Subcutaneous abdominal adipose tissue (tissue), 5 donors: ENCODE data around the gene LAMB1.
"Not testable (repeated sequence)": the region's sequence is repeated elsewhere in the genome, so short reads cannot be mapped to it uniquely, and the experiment has no call there.

ENCODE experiments used
- H3K27ac ChIP-seq: one replicate; pipeline ENCODE4 v1.7.0; 2013; ENCODE audit warnings: low read depth, mild to moderate bottlenecking, inconsistent platforms, low read length, moderate library complexity
- H3K27me3 ChIP-seq, 5 donors: one replicate each; pipeline ENCODE4 v1.7.0; 2013; ENCODE audit warnings: low read length in 5 of 5, inconsistent platforms in 1 of 5; ENCODE audit not compliant: control insufficient read depth in 5 of 5, insufficient read depth in 4 of 5
- H3K36me3 ChIP-seq, 5 donors: one replicate each; pipeline ENCODE4 v1.7.0; 2013; ENCODE audit warnings: low read length in 5 of 5; ENCODE audit not compliant: control insufficient read depth in 5 of 5, insufficient read depth in 5 of 5
- H3K4me1 ChIP-seq, 5 donors: one replicate each; pipeline ENCODE4 v1.7.0; 2013; ENCODE audit warnings: low read length in 5 of 5, mild to moderate bottlenecking in 3 of 5, moderate library complexity in 1 of 5; ENCODE audit not compliant: control insufficient read depth in 5 of 5, insufficient read depth in 5 of 5
- H3K4me3 ChIP-seq, 5 donors: one replicate each; pipeline ENCODE4 v1.7.0; 2013; ENCODE audit warnings: low read length in 5 of 5, low read depth in 1 of 5
- H3K9ac ChIP-seq, 5 donors: one replicate each; pipeline ENCODE4 v1.7.0; 2013; ENCODE audit warnings: low read length in 5 of 5, mild to moderate bottlenecking in 4 of 5, moderate library complexity in 3 of 5
- H3K9me3 ChIP-seq, 5 donors: one replicate each; pipeline ENCODE4 v1.7.0; 2013; ENCODE audit warnings: low read length in 5 of 5; ENCODE audit not compliant: control insufficient read depth in 5 of 5
- donor health status: healthy.
- donor health status: healthy.
- donor health status: healthy.
- donor health status: healthy.
- donor health status: healthy.

LAMB1 gene

DNA sequence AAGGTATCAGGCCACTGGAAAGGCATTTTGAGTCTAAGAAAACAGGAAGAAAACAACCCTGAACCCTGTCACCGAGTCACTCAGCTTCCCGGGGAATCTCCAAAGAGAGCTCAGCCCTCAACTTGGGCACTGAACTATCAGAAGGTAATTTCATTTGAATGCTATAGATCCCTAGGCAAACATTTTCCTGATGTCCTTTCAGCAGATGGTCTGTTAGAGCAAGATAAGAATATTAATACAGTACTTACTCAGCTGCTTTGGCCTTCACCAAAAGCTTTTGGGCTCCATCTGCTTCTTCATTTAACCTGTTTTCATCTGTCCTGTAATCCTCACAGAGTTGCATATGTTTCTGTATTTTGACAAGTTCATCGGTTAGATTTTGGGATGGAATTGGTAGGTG lies 34.2 kb upstream of the LAMB1 start:
- peaks cover 0 to 6% (median 3%) of the 10 kb centered on the region in 5 donors for H3K4me1 ChIP-seq
- no peak overlapping the region for H3K4me3 ChIP-seq
- no peaks in the 10 kb centered on the region for H3K36me3 ChIP-seq
- no peak overlapping the region for H3K9ac ChIP-seq
- H3K27me3 ChIP-seq, result no peaks in the 10 kb centered on the region
- no peak overlapping the region for H3K27ac ChIP-seq
- no peaks in the 10 kb centered on the region for H3K9me3 ChIP-seq

DNA sequence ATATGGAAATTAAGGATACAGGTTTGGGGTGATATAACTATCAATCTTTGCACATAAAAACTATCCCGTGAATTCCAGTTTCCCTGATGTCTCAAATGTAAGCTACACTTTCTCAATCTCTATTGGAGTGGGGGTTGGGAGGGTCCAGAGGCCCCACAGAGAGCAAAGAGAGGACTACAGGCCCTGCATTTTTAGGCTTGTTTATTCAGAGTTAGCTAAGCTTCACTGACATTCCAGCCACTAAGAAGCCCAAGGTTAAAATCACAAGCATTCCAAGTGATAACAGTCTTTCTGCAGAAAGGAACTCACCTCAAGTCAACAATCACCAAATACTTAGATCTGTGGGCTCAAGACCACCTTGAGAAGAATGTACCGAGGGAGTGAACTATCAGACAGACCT lies 31.6 kb upstream of the LAMB1 start:
- no peaks in the 10 kb centered on the region for H3K27me3 ChIP-seq

DNA sequence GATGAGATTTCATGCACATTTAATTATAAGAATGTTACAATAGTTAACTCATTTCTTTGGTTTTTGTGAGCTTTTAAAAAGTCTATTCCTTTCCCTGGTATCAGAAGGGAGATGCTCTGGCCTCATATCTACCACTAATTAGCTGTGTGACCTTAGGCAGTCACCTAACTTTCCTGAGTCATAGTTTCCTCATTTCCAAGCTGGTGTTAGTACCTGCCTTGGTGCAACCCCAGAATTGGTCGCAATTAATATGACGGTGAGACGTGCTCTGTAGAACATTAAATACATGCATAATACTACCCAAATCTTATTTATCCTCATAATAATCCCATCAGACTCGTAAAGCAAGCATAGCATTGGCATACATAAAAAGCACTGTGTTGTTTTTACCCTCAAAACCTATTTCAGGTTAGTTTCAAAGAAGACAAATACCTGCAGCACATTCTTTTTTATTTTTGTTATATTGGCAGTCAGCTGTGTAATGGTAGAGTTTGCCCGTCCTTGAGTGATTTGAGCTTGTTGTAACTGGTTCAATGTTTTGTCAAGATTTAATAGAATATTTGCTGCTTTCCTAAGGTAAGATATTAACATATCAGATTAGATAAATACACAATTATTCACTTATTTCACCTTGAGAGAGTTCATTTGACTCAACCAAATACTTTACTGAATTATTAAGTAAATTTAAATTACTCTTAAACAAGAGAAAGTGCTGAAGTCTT lies 31.0 kb upstream of the LAMB1 start:
- H3K27me3 ChIP-seq, result no peaks in the 10 kb centered on the region
- H3K27ac ChIP-seq, result no peak overlapping the region
- no peak overlapping the region for H3K4me3 ChIP-seq

More for the DNA sequence above, 31.6 kb upstream of the LAMB1 start:
- no peak overlapping the region for H3K4me3 ChIP-seq
- no peaks in the 10 kb centered on the region for H3K36me3 ChIP-seq
- H3K4me1 ChIP-seq, result peaks cover 0 to 6% (median 3%) of the 10 kb centered on the region in 5 donors
- no peak overlapping the region for H3K9ac ChIP-seq
- no peaks in the 10 kb centered on the region for H3K9me3 ChIP-seq
- no peak overlapping the region for H3K27ac ChIP-seq

DNA sequence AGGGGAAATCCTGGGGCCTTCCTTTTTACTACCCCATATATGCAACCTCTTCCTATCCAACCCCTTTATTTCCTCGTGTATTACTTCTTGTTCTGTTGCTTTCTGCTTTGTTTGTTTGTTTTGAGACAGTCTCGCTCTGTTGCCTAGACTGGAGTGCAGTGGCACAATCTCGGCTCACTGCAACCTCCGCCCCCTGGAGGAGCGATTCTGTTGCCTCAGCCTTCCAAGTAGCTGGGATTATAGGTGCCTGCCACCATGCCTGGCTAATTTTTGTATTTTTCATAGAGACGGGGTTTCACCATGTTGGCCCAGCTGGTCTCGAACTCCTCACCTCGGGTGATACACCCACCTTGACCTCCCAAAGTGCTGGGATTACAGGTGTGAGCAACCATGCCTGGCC lies 30.3 kb upstream of the LAMB1 start:
- not testable (repeated sequence) for H3K27me3 ChIP-seq, H3K9ac ChIP-seq, H3K9me3 ChIP-seq, H3K4me3 ChIP-seq, H3K27ac ChIP-seq, H3K36me3 ChIP-seq, H3K4me1 ChIP-seq

More for the DNA sequence above, 31.0 kb upstream of the LAMB1 start:
- H3K9me3 ChIP-seq, result no peaks in the 10 kb centered on the region
- H3K4me1 ChIP-seq, result peaks cover 0 to 3% (median 2%) of the 10 kb centered on the region in 5 donors
- no peak overlapping the region for H3K9ac ChIP-seq
- H3K36me3 ChIP-seq, result no peaks in the 10 kb centered on the region

DNA sequence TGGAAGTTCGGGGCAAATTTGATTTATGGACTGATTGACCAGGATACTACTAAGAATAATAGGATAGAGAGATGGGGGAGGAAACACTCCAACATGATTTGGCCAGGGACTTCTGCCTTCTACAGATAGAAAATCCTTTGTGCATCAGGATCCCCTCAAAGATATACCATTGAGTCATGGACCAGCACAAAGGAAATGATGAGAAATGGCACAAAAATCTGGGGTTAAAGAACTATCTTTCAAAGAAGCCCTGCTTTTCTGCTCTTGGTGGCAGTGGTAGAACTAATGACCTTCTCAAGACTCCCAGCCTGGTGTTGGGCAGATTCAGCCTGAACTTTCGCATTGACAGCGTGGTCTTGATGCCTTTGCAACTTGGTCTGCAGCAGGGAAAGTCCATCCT lies 27.6 kb upstream of the LAMB1 start:
- Histone ChIP-seq H3K27ac (no peak overlapping the region), H3K4me1 (no peaks in the 10 kb centered on the region), H3K9me3 (no peaks in the 10 kb centered on the region), H3K36me3 (no peaks in the 10 kb centered on the region), H3K27me3 (no peaks in the 10 kb centered on the region), H3K9ac (no peak overlapping the region), H3K4me3 (no peak overlapping the region)

DNA sequence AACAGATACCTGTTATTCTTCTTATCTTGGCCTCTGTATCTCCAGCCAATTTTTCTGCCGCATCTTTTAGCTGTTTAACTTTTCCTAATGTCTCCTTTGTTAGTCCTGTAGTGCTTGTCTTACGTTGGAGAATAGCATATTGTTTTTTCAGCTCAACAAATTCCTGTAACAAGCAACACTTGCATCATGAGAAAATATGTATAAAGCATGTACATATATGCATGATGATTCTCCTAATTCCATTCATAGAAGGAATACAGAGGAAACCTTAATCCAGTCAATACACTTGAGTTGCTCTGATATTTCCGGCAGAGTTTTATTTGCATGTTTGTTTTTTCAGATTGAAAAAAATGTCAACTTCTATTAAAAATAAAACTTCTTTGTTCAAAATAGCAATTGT lies 26.1 kb upstream of the LAMB1 start:
- H3K9me3 ChIP-seq, result no peaks in the 10 kb centered on the region
- H3K4me1 ChIP-seq, result no peaks in the 10 kb centered on the region

DNA sequence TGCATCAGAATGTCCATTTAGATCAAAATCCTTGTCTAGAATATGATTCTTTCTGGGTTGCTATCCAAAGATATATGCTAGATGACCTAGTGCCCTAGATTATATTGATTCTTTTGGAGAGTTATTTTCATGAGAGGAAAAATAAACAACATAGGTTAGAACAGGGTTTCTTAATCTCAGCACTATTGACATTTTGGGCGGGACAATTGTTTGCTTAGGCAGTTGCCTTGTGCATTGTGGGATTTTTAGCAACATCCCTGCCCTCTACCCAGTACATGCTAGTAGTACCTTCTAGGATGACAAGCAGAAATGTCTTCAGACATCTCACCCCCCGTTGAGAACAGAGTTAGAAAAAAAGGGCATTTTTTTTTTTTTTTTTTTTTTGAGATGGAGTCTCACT lies 25.1 kb upstream of the LAMB1 start:
- Histone ChIP-seq H3K4me1 (no peaks in the 10 kb centered on the region), H3K4me3 (no peak overlapping the region), H3K36me3 (no peaks in the 10 kb centered on the region), H3K27me3 (no peaks in the 10 kb centered on the region), H3K27ac (no peak overlapping the region), H3K9me3 (no peaks in the 10 kb centered on the region), H3K9ac (no peak overlapping the region)

More for the DNA sequence above, 26.1 kb upstream of the LAMB1 start:
- Histone ChIP-seq H3K36me3 (no peaks in the 10 kb centered on the region), H3K4me3 (no peak overlapping the region), H3K27me3 (no peaks in the 10 kb centered on the region), H3K9ac (no peak overlapping the region), H3K27ac (no peak overlapping the region)

DNA sequence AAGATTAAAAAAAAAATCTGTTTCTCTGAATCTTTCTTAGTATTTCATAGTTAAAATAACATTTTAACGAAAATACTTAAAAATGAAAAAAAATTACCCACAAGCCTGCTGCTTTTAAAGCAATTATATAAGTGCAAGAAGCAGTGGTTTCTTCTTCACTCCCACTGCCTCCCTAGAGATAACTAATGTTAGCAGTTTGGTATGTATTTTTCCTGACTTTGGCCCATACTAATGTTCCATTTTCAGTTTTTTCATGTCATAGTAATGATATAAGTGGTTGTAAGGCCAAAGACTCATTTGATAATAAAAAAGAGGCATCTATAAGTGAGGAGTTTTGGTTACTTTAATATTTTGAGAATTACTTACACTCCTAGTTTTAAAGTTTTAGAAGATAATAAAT lies 24.3 kb upstream of the LAMB1 start:
- Histone ChIP-seq H3K36me3 (no peaks in the 10 kb centered on the region), H3K9me3 (no peaks in the 10 kb centered on the region), H3K27ac (no peak overlapping the region), H3K27me3 (no peaks in the 10 kb centered on the region), H3K4me3 (no peak overlapping the region), H3K4me1 (no peaks in the 10 kb centered on the region), H3K9ac (no peak overlapping the region)

DNA sequence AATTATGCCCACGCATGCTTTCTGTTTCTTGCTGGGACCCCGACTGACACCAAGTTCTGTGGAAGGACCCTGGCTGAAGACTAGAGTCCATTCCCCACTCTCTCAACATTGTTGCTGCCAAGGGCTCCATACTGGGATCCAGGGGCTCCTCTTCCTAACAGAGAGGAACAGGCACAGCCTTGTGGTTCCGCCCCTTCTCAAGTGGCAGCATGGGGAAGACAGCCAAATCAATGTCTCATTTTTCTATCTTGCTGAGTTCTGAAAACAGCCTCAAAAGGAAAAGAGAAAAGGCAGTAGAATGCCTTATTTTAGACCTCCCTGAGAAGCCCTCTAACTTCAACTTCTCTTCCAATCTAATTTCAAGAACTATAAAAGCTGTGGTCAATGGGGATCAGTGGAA lies 23.7 kb upstream of the LAMB1 start:
- Histone ChIP-seq H3K27ac (no peak overlapping the region), H3K9ac (no peak overlapping the region), H3K9me3 (no peaks in the 10 kb centered on the region)

DNA sequence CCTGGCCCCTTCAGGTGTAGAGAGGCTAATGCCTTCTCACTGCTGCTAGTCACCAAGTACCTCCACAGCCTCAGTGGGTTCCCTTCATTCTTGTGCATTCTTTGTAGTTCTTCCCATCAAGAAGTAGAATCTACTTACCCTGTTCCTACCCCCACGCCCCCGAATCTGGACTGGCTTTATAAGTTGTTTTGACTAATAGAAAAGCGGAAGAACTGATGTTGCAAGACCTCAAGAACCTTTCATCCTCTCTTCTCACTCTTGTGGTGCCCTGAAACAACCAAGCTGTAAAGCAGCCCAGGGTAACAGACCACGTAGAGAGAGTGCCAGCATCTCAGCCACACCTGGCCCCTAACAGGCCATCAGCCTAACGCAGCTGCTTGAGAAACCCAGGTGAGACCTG lies 23.2 kb upstream of the LAMB1 start:
- Histone ChIP-seq H3K27ac (no peak overlapping the region), H3K4me1 (no peaks in the 10 kb centered on the region), H3K9me3 (no peaks in the 10 kb centered on the region), H3K36me3 (no peaks in the 10 kb centered on the region), H3K4me3 (no peak overlapping the region), H3K9ac (no peak overlapping the region), H3K27me3 (no peaks in the 10 kb centered on the region)

More for the DNA sequence above, 23.7 kb upstream of the LAMB1 start:
- H3K4me1 ChIP-seq, result no peaks in the 10 kb centered on the region
- H3K4me3 ChIP-seq, result no peak overlapping the region
- no peaks in the 10 kb centered on the region for H3K36me3 ChIP-seq
- H3K27me3 ChIP-seq, result no peaks in the 10 kb centered on the region
